HuH-7.5 (cell line): ENCODE measurements around the gene SPOCK1.

Experiments
- DNase-seq: peaks from one replicate; pipeline ENCODE4 v3.0.0; 2011; ENCODE audit warnings: low spot score

Gene SPOCK1

DNA sequence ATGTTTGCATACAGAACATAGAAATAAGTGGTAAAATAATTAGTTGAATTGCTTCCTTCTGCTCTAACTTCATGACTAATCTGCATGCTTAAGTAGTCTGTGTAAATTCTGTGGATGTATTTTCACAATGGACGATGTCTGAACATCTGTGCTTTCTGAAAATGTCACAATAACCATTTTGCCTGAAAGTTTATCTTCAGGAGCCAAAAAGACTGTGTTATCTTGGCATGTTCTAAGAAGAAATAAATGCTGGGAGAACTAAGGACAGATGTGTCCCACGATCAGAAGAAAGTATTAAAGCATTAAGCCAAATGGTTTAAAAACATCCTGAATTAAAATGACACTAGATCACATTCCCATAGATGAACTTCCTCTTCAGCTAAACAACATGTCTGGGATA, 397.6 kb downstream of the SPOCK1 start:
- no peak for DNase-seq

DNA sequence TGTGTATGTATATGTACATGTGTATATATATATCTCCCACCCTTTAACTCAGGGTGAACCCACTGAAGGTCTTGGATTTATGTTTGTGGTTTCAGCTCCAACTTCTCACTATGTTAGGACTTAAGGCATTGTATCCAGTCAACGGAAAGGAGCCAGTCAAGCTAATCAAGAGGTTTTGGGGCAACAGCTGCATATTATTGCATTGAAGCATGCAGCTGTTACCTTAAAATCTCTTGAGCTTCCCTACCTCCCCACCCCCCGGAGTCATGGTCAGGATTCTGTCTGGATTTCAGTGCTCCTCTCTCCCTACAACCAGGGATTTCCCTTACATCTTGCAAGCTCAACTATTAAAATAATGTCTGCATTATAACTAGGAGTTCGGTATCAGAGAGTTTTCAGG, 399.5 kb downstream of the SPOCK1 start:
- DNase-seq = no peak

GRCh38 chr5:137098663-137099062, 400.5 kb downstream of the SPOCK1 start:
- DNase-seq = no peak

GRCh38 chr5:137098238-137098637, 400.9 kb downstream of the SPOCK1 start:
- no peak for DNase-seq

DNA sequence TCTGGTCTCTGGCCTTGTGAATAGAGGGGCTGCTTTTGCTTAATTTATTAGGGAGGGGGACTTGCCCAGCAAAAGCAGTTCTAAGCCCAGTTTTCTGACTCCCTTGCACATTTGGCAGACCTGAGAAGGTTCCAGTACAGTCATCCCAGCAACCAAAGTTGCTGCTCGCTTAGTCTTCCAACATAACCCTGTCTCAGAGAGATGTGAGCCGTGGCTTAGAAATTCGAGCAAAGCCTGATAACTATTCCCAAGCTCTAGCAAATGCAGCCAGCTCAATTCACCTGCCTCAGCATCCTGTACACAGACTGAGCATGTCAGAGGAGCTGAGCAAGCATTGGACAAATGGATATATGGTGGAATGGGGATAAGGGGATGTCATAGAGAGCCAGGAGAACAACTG, 401.9 kb downstream of the SPOCK1 start:
- no peak for DNase-seq

- DNase-seq = no peak
Observed at GRCh38 chr5:137096149-137097103, 402.7 kb downstream of the SPOCK1 start.

DNA sequence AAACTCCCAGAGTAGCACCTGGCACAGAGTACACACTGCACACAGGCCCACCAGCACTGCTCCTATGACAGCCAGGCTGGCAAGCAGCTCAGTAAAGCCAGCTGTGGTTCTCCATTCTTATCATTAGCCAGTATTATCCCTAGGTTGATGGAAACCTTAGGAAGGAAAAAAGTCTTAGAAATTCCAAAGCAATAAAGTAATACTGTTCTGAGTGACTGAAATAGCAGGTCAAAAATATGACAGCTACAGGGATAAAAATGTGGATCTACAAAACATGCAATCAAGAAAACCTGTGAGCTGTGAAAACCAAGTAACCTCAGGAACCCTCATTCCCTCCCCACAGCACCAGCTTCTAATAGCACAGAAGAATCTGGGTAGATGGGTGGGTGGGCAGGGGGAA, 403.5 kb downstream of the SPOCK1 start:
- DNase-seq = no peak

- DNase-seq = no peak
Observed at GRCh38 chr5:137092831-137093230, 406.3 kb downstream of the SPOCK1 start.

DNA sequence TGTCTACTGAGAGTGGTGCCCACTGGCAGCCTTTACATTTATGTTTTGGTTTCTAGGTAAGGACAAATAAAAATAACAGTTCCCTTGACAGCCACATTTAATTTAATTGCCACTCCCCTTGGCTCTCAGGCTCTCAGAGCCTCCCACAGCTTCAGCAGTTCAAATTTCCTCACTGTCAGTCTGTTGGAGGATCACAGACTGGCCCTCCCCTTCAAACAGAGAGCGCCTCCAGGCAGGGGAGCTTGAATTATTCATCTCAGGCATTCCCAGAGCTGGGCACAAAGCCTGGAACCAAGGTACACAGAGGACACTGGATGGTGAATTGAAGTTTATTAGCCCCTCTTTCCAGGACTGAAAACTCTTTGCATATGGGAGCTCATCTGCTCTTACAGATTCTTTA, 407.7 kb downstream of the SPOCK1 start:
- DNase-seq = no peak

DNA sequence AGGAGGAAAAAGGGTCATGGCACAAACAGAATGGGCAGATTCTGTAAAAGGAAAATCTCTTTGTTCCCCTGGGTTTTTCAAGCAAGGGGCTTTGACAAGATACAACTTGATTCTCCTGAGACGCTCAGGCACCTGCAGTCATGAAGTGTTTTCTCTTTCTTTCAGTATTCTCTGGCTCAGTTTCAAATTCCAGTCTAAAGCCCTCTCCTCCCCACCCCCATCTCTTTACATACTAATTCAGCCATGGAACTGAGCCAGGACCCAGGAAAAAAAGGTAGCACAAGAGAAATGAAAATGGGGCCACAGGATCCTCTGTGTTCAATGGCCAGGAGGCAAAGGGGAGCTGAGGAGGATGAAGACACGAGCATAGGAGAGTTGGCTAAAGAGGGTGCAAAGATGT, 408.4 kb downstream of the SPOCK1 start:
- DNase-seq = no peak

GRCh38 chr5:137090151-137090550, 409.0 kb downstream of the SPOCK1 start:
- no peak for DNase-seq

DNA sequence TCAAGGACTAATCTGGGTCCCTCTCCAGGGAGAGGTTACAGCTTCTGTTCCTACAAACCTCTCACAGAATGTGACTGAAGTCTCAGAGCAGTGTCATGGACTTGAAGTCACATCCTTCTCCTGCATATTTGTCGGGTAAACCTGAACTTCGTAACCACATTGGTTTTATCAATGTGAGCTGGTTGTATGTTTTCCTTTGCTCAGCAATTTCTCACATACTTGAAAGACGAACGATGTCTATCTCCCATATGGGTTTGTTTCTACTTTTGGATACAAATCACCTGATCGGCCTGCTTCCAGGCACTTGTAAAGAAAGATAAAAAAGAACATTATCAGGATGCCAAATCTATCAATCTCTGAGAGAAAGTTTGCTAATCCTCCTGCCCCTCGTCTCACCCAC, 411.0 kb downstream of the SPOCK1 start:
- no peak for DNase-seq

DNA sequence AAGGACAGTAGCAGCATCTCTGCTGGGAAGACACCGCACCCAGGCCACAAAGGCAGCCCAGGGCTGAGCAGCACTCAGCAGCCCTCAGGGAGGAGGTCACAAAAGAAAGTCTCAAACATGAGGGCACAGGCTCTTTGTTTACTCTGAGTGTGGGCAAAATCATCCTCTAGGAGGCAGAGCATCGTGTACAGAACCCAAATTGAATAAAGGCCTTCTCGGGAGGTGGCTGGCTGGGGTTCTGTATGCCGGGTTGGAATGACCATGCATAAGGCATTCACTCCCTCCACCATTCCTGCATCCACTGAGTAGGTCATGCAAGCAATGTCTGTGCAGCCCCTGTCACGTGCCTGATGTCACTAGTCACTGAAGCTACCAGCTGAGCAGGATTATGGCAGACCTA, 412.8 kb downstream of the SPOCK1 start:
- DNase-seq = no peak

- DNase-seq = no peak
Observed at GRCh38 chr5:137085206-137085605, 413.9 kb downstream of the SPOCK1 start.

DNA sequence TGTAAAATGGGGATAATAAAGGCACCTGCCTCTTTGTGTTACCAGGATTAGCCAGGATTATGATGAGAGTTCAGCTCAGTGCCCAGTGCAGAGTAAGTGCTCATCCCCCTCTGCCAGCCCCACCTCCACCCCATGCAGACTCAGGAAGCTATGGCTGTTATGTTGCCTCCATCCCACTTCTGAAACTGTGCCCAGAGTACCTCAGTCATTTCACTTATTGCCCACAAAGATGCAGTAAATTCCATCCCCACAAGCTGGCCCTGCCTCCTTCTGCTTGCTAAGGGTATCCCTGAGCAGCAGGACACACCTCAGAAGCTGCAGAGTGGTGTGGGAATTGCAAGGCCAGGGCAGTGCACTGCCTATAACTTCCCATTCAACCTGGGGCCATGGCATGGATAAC, 415.1 kb downstream of the SPOCK1 start:
- DNase-seq = no peak

- no peak for DNase-seq
Observed at GRCh38 chr5:137082951-137083350, 416.2 kb downstream of the SPOCK1 start.

DNA sequence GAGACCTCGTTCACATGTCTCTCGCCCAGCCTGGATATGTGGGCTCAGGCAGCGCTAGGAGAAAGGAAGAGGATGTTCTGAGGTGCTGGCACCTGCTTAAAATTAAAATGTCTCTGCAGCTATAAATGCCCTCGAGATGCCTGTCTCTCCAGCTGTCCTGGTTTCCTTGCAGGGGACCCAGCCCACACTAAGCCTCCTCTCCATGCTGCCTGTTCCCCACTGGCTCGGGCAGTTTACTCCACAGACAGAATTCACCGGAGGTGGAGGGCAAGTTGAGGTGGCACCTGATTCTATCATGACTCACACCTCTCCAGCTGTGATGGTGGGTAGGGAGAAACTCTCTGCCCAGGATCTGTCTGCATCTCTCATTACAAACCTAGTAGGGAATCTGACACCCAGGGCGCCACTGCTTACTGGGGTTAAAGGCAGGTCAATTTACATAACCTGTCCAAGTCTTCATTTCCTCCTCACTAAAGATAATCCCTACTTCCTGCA, 420.9 kb downstream of the SPOCK1 start:
- peak; percentile 8 for DNase-seq

- peak; percentile 66 for DNase-seq
Observed at GRCh38 chr5:137075163-137075970, 423.8 kb downstream of the SPOCK1 start.

DNA sequence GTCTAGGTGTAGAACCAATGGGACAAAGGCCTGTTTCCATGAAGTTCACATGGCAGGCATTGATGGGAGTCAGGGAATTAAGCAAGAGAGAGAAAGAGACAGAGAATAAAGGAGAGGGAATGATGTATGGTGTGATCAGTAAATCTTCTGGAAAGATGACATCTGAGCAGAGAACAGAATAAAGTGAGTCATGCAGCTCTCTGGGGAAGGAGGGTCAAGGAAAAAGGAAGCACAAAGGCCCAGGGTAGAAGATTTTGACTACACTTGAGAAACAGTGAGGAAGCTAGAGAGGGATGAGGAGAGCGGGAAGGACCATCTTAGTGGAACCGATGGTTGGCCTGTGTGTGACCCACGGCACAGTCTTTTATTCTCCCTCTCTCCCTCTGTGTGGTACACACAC, 425.9 kb downstream of the SPOCK1 start:
- no peak for DNase-seq

DNA sequence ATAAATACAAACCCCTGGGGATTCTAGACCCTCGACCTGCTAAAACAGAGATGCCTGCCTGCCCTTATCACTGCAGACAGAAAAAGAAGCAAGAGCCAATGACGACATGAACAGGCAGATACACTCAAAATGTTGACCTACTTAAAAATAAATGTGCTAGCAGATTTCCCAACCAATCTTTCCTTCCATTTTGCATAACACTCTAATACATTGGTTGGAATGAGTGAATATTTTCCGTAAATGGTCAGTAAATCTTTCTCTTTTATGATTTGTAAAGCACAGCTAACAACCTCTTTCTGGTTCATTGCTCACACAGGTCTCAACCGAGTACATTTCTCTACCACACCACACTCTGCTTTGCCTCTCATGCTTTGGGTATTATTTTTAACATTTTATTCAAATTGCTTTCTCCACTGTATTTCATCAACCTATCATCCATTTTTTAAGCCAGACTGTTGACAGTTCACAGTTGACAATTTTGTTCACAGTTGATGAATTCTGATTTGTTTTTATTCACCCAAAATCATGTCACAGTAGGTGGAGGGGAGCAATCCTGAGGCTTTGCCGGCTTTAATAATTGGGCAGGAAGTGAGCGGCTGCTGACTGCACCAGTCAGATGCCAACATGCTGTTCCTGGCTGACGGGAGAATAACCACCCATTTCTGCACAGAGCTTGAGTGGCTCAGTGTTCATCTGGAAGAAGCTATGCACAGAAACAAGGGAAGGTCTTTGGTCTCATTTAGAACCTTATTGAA, 426.6 kb downstream of the SPOCK1 start:
- no peak for DNase-seq

DNA sequence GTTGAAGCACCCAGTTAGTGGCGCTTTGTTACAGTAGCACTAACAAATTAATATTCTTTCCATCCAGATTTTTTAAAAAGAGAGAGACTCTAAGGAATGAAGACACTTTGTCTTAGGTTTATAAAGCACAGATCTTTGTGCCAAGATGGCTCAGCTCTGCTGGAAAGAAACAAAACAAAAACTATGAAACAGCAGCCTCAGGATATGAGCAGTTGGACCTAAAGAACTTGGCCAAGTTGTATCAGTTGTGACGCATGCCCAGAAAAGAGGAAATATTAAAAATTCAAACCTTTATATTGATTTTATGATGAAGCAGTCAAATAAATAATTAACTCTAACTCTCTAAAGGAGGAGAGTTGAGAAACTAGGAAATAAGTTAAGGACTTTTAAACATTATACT, 427.2 kb downstream of the SPOCK1 start:
- DNase-seq = no peak

GRCh38 chr5:137071526-137071925, 427.6 kb downstream of the SPOCK1 start:
- DNase-seq = no peak
